K562 (cell line): ENCODE measurements around the gene SLC8A1. TPM values are rescaled to one million over a fixed set of nuclear protein-coding genes. Genes with fewer than 3 reads are reported as not detected.

Experiments used
- ATAC-seq: fragments of 200-7000 bp; cut with Tn5 transposase; 3 replicates; pipeline ENCODE4 v1.9.1; 2020; ENCODE audit warnings: moderate library complexity
- BruUV-seq: library from RNA; stranded (reverse); fragments of 400-500 nt; replicated peaks from 2 replicates; lab custom pipeline; 2021; lab: Mats Ljungman, UMichigan
- CTCF ChIA-PET: fragments of 300-600 bp; formaldehyde crosslinking; extraction: SDS; loops from one replicate; lab custom pipeline; 2021; ENCODE audit warnings: low intra/inter-chr PET ratio; lab: Yijun Ruan, JAX
- POLR2A ChIA-PET: fragments of 300-600, 350-650 bp; sonication (Branson Sonifier 250); formaldehyde crosslinking; extraction: SDS; loops from one replicate; lab custom pipeline; 2021; ENCODE audit warnings: antibody characterized with exemption, inconsistent platforms; lab: Yijun Ruan, JAX
- DNase-seq, 4 experiments: peaks; one replicate each; pipeline versions ENCODE4 v3.0.0 to v3.0.0-alpha.2; 2011 to 2018; ENCODE audit warnings: low spot score in 3 of 4, mixed read lengths in 3 of 4; ENCODE audit errors: extremely low read depth in 1 of 4
- FAIRE-seq: peaks from 2 replicates; lab custom pipeline; 2011; peaks lifted over from hg19 to GRCh38; lab: Jason Lieb, UNC
- H2AFZ ChIP-seq: 2 replicates; pipeline ENCODE4 v1.6.0; 2011; ENCODE audit warnings: low read depth, low read length, control low read depth, inconsistent platforms
- H3K27ac ChIP-seq: fragments of 200-600 bp; 3 replicates; pipeline ENCODE4 v1.8.0; 2011; ENCODE audit warnings: low read depth, mild to moderate bottlenecking, control low read depth, inconsistent platforms, low read length, moderate library complexity, mixed read lengths; ENCODE audit errors: extremely low read depth
- H3K27me3 ChIP-seq, 2 experiments: fragments of 300-600 bp in 1 of 2; 2 replicates in 1 of 2; 3 replicates in 1 of 2; pipeline versions ENCODE4 v1.6.0 to v1.8.0; 2011; ENCODE audit warnings: inconsistent platforms in 2 of 2, low read length in 2 of 2, mild to moderate bottlenecking in 1 of 2, mixed read lengths in 1 of 2, moderate library complexity in 1 of 2; ENCODE audit not compliant: control insufficient read depth in 2 of 2, insufficient read depth in 2 of 2
- H3K36me3 ChIP-seq: fragments of 300-600 bp; 3 replicates; pipeline ENCODE4 v1.8.0; 2011; ENCODE audit warnings: mild to moderate bottlenecking, low read length, inconsistent platforms; ENCODE audit not compliant: control insufficient read depth, insufficient read depth
- H3K4me1 ChIP-seq, 2 experiments: fragments of 200-600 bp in 1 of 2; replicated peaks in 1 of 2; 2 replicates in 1 of 2; 3 replicates in 1 of 2; pipeline versions ENCODE4 v1.5.1 to v1.8.0; 2011; ENCODE audit warnings: inconsistent platforms in 2 of 2, low read length in 2 of 2, mild to moderate bottlenecking in 1 of 2, mixed read lengths in 1 of 2, moderate library complexity in 1 of 2; ENCODE audit not compliant: control insufficient read depth in 2 of 2, insufficient read depth in 2 of 2
- H3K4me2 ChIP-seq: 2 replicates; pipeline ENCODE4 v1.6.1; 2011; ENCODE audit warnings: low read length, control low read depth, inconsistent platforms, mixed read lengths; ENCODE audit not compliant: insufficient read depth
- H3K4me3 ChIP-seq: fragments of 200-600 bp; sonication (generic), shearing (Covaris generic); 2 replicates; pipeline ENCODE4 v1.5.1; 2016; ENCODE audit warnings: control low read depth, inconsistent platforms
- H3K79me2 ChIP-seq: fragments of 200-600 bp; 3 replicates; pipeline ENCODE4 v1.8.0; 2011; ENCODE audit warnings: low read length, inconsistent platforms; ENCODE audit not compliant: control insufficient read depth, insufficient read depth
- H3K9ac ChIP-seq, 2 experiments: 2 replicates each; pipeline versions ENCODE4 v1.6.0 to v1.6.1; 2011; ENCODE audit warnings: low read depth in 2 of 2, low read length in 2 of 2, control low read depth in 1 of 2, inconsistent platforms in 1 of 2, mild to moderate bottlenecking in 1 of 2, mixed read lengths in 1 of 2; ENCODE audit not compliant: insufficient read depth in 1 of 2
- H3K9me1 ChIP-seq: one replicate; pipeline ENCODE4 v1.6.0; 2011; ENCODE audit warnings: inconsistent platforms, mild to moderate bottlenecking, low read length, moderate library complexity; ENCODE audit not compliant: control insufficient read depth, insufficient read depth
- H3K9me3 ChIP-seq: replicated peaks from 2 replicates; pipeline ENCODE4 v1.5.1; 2011; ENCODE audit warnings: low read depth, low read length, inconsistent platforms; ENCODE audit not compliant: control insufficient read depth, insufficient read depth
- H4K20me1 ChIP-seq: replicated peaks from 2 replicates; pipeline ENCODE4 v1.6.1; 2011; ENCODE audit warnings: low read length, inconsistent platforms, mixed read lengths; ENCODE audit not compliant: control insufficient read depth, insufficient read depth
- ETV5 ChIP-seq: sonication (generic); formaldehyde crosslinking; IDR thresholded peaks from 2 replicates; pipeline ENCODE4 v1.4.0; 2020; ENCODE audit warnings: low read depth, mild to moderate bottlenecking, missing genetic modification reagents
- FIP1L1 ChIP-seq: fragments of 200-400 bp; formaldehyde crosslinking; IDR thresholded peaks from 2 replicates; pipeline ENCODE4 v1.6.1; 2018; ENCODE audit warnings: mild to moderate bottlenecking, low read depth, low read length; ENCODE audit not compliant: poor library complexity, severe bottlenecking
- PCBP1 ChIP-seq: fragments of 200-400 bp; formaldehyde crosslinking; IDR thresholded peaks from 2 replicates; pipeline ENCODE4 v1.6.1; 2018; ENCODE audit warnings: mild to moderate bottlenecking, low read depth, low read length; ENCODE audit not compliant: poor library complexity, severe bottlenecking
- PTBP1 ChIP-seq: fragments of 200-400 bp; formaldehyde crosslinking; IDR thresholded peaks from 2 replicates; pipeline ENCODE4 v1.6.1; 2017; ENCODE audit warnings: low read depth, low read length
- YBX1 ChIP-seq: fragments of 450-650 bp; IDR thresholded peaks from 2 replicates; pipeline ENCODE4 v1.7.1; 2016; ENCODE audit warnings: mild to moderate bottlenecking
- ZNF780A ChIP-seq: fragments of 250-450 bp; sonication (Bioruptor Pico); IDR thresholded peaks from 2 replicates; pipeline ENCODE4 v1.5.0; 2021; ENCODE audit warnings: mild to moderate bottlenecking
- WGBS: fragments of 100-300 bp; shearing (Covaris generic); methylation state at CpG from one replicate; pipeline ENCODE4 v1.1.6; 2016; ENCODE audit warnings: low coverage, mixed read lengths; ENCODE audit not compliant: insufficient coverage; ENCODE audit errors: missing lambda C conversion rate; 5-methylcytosine and 5-hydroxymethylcytosine counted together
- in situ Hi-C: fragments of 300-500 bp; cut with MboI; formaldehyde crosslinking; loops from 4 replicates; pipeline ENCODE4 v1.15.0; 2018; ENCODE audit warnings: inconsistent platforms, mixed read lengths
- intact Hi-C: fragments of 100-400 bp; cut with micrococcal nuclease; formaldehyde crosslinking; loops from 2 replicates; pipeline ENCODE4 v1.14.2; 2022
- polyA plus RNA-seq, 8 experiments: library from polyadenylated mRNA; depleted of rRNA in 4 of 8; stranded (reverse) in 5 of 8; unstranded in 3 of 8; fragments of >200 nt; fragmentation: Nextera tagmentation in 2 of 8; fragmentation: Illumina TruSeq in 1 of 8; extraction: Ambion mirVana in 2 of 8; extraction: Trizol in 1 of 8; gene quantifications; 2 replicates each; pipeline versions ENCODE4 v1.2.1 to v1.2.3, GENCODE V29; 2011 to 2014; ENCODE audit warnings: inconsistent platforms in 1 of 8, missing spikeins in 1 of 8
- total RNA-seq, 7 experiments: library from RNA; depleted of rRNA in 6 of 7; stranded (reverse); fragments of >200 nt in 6 of 7; fragmentation: Illumina TruSeq in 2 of 7; extraction: Trizol in 2 of 7; gene quantifications; 2 replicates each; pipeline versions ENCODE4 v1.2.1 to v1.2.3, GENCODE V29; 2011 to 2021; ENCODE audit warnings: low replicate concordance in 1 of 7
- TF ChIP-seq, protein P1 (sequence below): sonication (generic); formaldehyde crosslinking; IDR thresholded peaks from 2 replicates; pipeline ENCODE4 v1.8.1; 2023; ENCODE audit warnings: mild to moderate bottlenecking, missing genetic modification reagents, moderate library complexity
- TF ChIP-seq, protein P2 (sequence below): fragments of 450-650 bp; formaldehyde crosslinking; IDR thresholded peaks from 2 replicates; pipeline ENCODE4 v1.4.0; 2022; ENCODE audit warnings: mild to moderate bottlenecking, moderate library complexity

SLC8A1 gene
- total and polyA plus RNA-seq, 9 of the 15 experiments (the other 6 are each of a cell fraction or from before 2014, with no cell fraction given), result not detected

DNA sequence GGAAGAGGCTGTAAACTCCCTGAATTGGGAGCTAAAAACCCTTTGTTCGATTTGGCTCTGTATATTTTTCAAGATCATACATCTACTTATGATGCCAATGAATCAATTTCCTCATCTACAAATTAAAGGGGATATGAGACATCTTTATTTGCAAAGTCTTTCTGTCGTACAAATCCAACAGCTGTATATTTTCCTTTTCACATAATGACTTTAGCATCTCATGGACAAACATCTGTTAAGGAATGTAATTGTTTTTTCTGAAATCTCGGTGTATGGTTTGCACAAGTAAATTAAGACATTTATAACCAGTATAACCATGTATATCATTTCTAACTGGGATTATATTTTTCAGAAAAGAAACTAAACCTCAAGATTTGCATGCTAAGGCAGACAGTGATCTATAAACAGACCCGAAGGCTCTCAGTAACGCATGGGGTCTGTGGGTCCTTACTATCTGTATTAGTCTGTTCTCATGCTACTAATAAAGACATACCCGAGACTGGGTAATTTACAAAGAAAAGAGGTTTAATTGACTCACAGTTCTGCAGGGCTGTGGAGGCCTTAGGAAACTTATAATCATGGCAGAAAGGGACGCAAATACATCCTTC, 130.8 kb downstream of the SLC8A1 start (continued):
- TF ChIP-seq, protein P1, sequence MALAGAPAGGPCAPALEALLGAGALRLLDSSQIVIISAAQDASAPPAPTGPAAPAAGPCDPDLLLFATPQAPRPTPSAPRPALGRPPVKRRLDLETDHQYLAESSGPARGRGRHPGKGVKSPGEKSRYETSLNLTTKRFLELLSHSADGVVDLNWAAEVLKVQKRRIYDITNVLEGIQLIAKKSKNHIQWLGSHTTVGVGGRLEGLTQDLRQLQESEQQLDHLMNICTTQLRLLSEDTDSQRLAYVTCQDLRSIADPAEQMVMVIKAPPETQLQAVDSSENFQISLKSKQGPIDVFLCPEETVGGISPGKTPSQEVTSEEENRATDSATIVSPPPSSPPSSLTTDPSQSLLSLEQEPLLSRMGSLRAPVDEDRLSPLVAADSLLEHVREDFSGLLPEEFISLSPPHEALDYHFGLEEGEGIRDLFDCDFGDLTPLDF, result no peak
- TF ChIP-seq ZNF780A (CRISPR knock-in tag) (no peak), YBX1 (no peak), FIP1L1 (no peak)

DNA sequence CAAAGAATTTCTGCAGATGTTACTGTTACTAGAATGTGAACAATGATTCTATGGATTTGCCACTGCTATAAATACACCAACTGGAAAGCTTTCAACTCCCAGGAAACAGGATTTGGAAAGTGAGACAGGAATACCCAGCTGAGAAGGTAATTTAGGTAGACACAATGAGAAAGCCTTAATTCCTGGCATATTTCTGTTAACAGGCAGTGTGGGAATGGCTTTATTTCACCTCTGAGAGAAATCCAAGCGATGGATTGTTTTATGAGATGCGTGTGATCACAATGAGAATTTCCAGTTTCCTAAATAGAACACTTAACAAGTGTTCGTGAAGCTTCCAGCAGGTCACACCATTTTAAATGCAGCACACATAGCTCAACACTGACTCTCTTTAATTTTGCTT, 133.0 kb downstream of the SLC8A1 start:
- DNase-seq (no peak), ATAC-seq (no peak), FAIRE-seq (no peak)
- Histone ChIP-seq H4K20me1 (no peaks in the 10 kb centered on the region), H3K9me3 (no peaks in the 10 kb centered on the region), H3K4me1 (no peaks in the 10 kb centered on the region), H3K36me3 (no peaks in the 10 kb centered on the region), H3K79me2 (no peaks in the 10 kb centered on the region), H2AFZ (no peak overlapping the region), H3K9me1 (no peaks in the 10 kb centered on the region), H3K4me2 (no peak overlapping the region), H3K27me3 (no peaks in the 10 kb centered on the region), H3K4me3 (no peak overlapping the region), H3K27ac (no peak overlapping the region), H3K9ac (no peak overlapping the region)
- ChIA-PET POLR2A (no interaction called here), CTCF (no interaction called here)
- BruUV-seq, result no TSS peak
- WGBS, result 2% methylated on average over 3 of the region's 3 CpGs
- in situ Hi-C loops, result no loop called here
- intact Hi-C loops, result no loop called here
- TF ChIP-seq PTBP1 (no peak), ETV5 (CRISPR knock-in tag) (no peak), PCBP1 (no peak)
- TF ChIP-seq, protein P2, sequence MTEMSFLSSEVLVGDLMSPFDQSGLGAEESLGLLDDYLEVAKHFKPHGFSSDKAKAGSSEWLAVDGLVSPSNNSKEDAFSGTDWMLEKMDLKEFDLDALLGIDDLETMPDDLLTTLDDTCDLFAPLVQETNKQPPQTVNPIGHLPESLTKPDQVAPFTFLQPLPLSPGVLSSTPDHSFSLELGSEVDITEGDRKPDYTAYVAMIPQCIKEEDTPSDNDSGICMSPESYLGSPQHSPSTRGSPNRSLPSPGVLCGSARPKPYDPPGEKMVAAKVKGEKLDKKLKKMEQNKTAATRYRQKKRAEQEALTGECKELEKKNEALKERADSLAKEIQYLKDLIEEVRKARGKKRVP, result no peak
